Subcutaneous abdominal adipose tissue (tissue), 5 donors: ENCODE results near the gene ZFHX3.
A peak's percentile ranks its signal among the peaks of the same experiment; 100 is the strongest.

Experiments used
- H3K27ac ChIP-seq: one replicate; pipeline ENCODE4 v1.7.0; 2013; ENCODE audit warnings: low read depth, mild to moderate bottlenecking, inconsistent platforms, low read length, moderate library complexity
- H3K27me3 ChIP-seq, 5 donors: one replicate each; pipeline ENCODE4 v1.7.0; 2013; ENCODE audit warnings: low read length in 5 of 5, inconsistent platforms in 1 of 5; ENCODE audit not compliant: control insufficient read depth in 5 of 5, insufficient read depth in 4 of 5
- H3K36me3 ChIP-seq, 5 donors: one replicate each; pipeline ENCODE4 v1.7.0; 2013; ENCODE audit warnings: low read length in 5 of 5; ENCODE audit not compliant: control insufficient read depth in 5 of 5, insufficient read depth in 5 of 5
- H3K4me1 ChIP-seq, 5 donors: one replicate each; pipeline ENCODE4 v1.7.0; 2013; ENCODE audit warnings: low read length in 5 of 5, mild to moderate bottlenecking in 3 of 5, moderate library complexity in 1 of 5; ENCODE audit not compliant: control insufficient read depth in 5 of 5, insufficient read depth in 5 of 5
- H3K4me3 ChIP-seq, 5 donors: one replicate each; pipeline ENCODE4 v1.7.0; 2013; ENCODE audit warnings: low read length in 5 of 5, low read depth in 1 of 5
- H3K9ac ChIP-seq, 5 donors: one replicate each; pipeline ENCODE4 v1.7.0; 2013; ENCODE audit warnings: low read length in 5 of 5, mild to moderate bottlenecking in 4 of 5, moderate library complexity in 3 of 5
- H3K9me3 ChIP-seq, 5 donors: one replicate each; pipeline ENCODE4 v1.7.0; 2013; ENCODE audit warnings: low read length in 5 of 5; ENCODE audit not compliant: control insufficient read depth in 5 of 5
- donor health status: healthy.
- donor health status: healthy.
- donor health status: healthy.
- donor health status: healthy.
- donor health status: healthy.

Gene ZFHX3

GRCh38 chr16:73047536-73048291, at the start of gene ZFHX3:
Gene ZFHX3 (minus strand): TSS chr16:73048128. CDS start chr16:72960145, 87,983 bp downstream.
- no peaks in the 10 kb centered on the region for H3K27me3 ChIP-seq
- peak within 1 kb of the TSS; percentile 67 to 89 (median 83) for H3K4me3 ChIP-seq
- H3K4me1 ChIP-seq, result peaks cover 10 to 69% (median 56%) of the 10 kb centered on the region in 5 donors

GRCh38 chr16:73096510-73096909, 48.6 kb upstream of the ZFHX3 start:
- no peaks in the 10 kb centered on the region for H3K36me3 ChIP-seq
- H3K4me1 ChIP-seq, result peaks cover 0 to 10% (median 9%) of the 10 kb centered on the region in 5 donors
- H3K27me3 ChIP-seq, result no peaks in the 10 kb centered on the region
- no peaks in the 10 kb centered on the region for H3K9me3 ChIP-seq
- H3K4me3 ChIP-seq, result no peak overlapping the region
- H3K27ac ChIP-seq, result no peak overlapping the region
- no peak overlapping the region for H3K9ac ChIP-seq

More at GRCh38 chr16:73047536-73048291, at the start of gene ZFHX3:
- no peaks in the 10 kb centered on the region for H3K9me3 ChIP-seq
- peak within 1 kb of the TSS; percentile 63 to 82 (median 79) for H3K9ac ChIP-seq
- peak within 1 kb of the TSS; percentile 78 for H3K27ac ChIP-seq
- H3K36me3 ChIP-seq, result no peaks in the 10 kb centered on the region

- Histone ChIP-seq H3K9me3 (no peaks in the 10 kb centered on the region), H3K27ac (no peak overlapping the region), H3K36me3 (no peaks in the 10 kb centered on the region), H3K4me1 (peaks cover 0 to 10% (median 9%) of the 10 kb centered on the region in 5 donors), H3K4me3 (no peak overlapping the region), H3K27me3 (no peaks in the 10 kb centered on the region), H3K9ac (no peak overlapping the region)
Observed at GRCh38 chr16:73095885-73096421, 48.0 kb upstream of the ZFHX3 start.

- H3K27me3 ChIP-seq, result no peaks in the 10 kb centered on the region
- no peak overlapping the region for H3K27ac ChIP-seq
- no peaks in the 10 kb centered on the region for H3K36me3 ChIP-seq
- H3K9me3 ChIP-seq, result no peaks in the 10 kb centered on the region
- no peak overlapping the region for H3K9ac ChIP-seq
- H3K4me1 ChIP-seq, result peaks cover 0 to 10% (median 9%) of the 10 kb centered on the region in 5 donors
- no peak overlapping the region for H3K4me3 ChIP-seq
Observed at GRCh38 chr16:73095142-73095820, 47.4 kb upstream of the ZFHX3 start.

GRCh38 chr16:73094371-73094770, 46.4 kb upstream of the ZFHX3 start:
- Histone ChIP-seq H3K4me3 (no peak overlapping the region), H3K9ac (no peak overlapping the region), H3K27me3 (no peaks in the 10 kb centered on the region), H3K36me3 (no peaks in the 10 kb centered on the region), H3K4me1 (peaks cover 0 to 10% (median 9%) of the 10 kb centered on the region in 5 donors), H3K27ac (no peak overlapping the region), H3K9me3 (no peaks in the 10 kb centered on the region)

GRCh38 chr16:73093146-73094144, 45.5 kb upstream of the ZFHX3 start:
- Histone ChIP-seq H3K4me1 (peaks cover 0 to 10% (median 9%) of the 10 kb centered on the region in 5 donors), H3K27ac (no peak overlapping the region), H3K27me3 (no peaks in the 10 kb centered on the region), H3K9me3 (no peaks in the 10 kb centered on the region), H3K36me3 (no peaks in the 10 kb centered on the region), H3K9ac (no peak overlapping the region), H3K4me3 (no peak overlapping the region)

- H3K4me1 ChIP-seq, result peaks cover 0 to 10% (median 9%) of the 10 kb centered on the region in 5 donors
- H3K9ac ChIP-seq, result no peak overlapping the region
- H3K27ac ChIP-seq, result no peak overlapping the region
- no peaks in the 10 kb centered on the region for H3K27me3 ChIP-seq
- H3K4me3 ChIP-seq, result no peak overlapping the region
- no peaks in the 10 kb centered on the region for H3K36me3 ChIP-seq
- H3K9me3 ChIP-seq, result no peaks in the 10 kb centered on the region
Observed at GRCh38 chr16:73092236-73092781, 44.4 kb upstream of the ZFHX3 start.

GRCh38 chr16:73091174-73091573, 43.2 kb upstream of the ZFHX3 start:
- no peaks in the 10 kb centered on the region for H3K27me3 ChIP-seq
- no peak overlapping the region for H3K4me3 ChIP-seq
- H3K9me3 ChIP-seq, result no peaks in the 10 kb centered on the region
- no peaks in the 10 kb centered on the region for H3K36me3 ChIP-seq
- no peak overlapping the region for H3K27ac ChIP-seq
- peaks cover 0 to 10% (median 9%) of the 10 kb centered on the region in 5 donors for H3K4me1 ChIP-seq
- H3K9ac ChIP-seq, result no peak overlapping the region

GRCh38 chr16:73089420-73089819, 41.5 kb upstream of the ZFHX3 start:
- Histone ChIP-seq H3K36me3 (no peaks in the 10 kb centered on the region), H3K4me3 (no peak overlapping the region), H3K4me1 (peaks cover 0 to 5% (median 4%) of the 10 kb centered on the region in 5 donors), H3K27me3 (no peaks in the 10 kb centered on the region), H3K27ac (no peak overlapping the region), H3K9me3 (no peaks in the 10 kb centered on the region), H3K9ac (no peak overlapping the region)
